K562 (cell line): Measurements from ENCODE around the gene TPRG1L. TPM values are rescaled to one million over a fixed set of nuclear protein-coding genes. Genes with fewer than 3 reads are reported as not detected.
A peak's percentile ranks its signal among the peaks of the same experiment; 100 is the strongest.

Source experiments
- ARID3B ChIP-seq: fragments of 250-450 bp; sonication (Bioruptor Pico); IDR thresholded peaks from 2 replicates; pipeline ENCODE4 v1.4.0; 2020; ENCODE audit warnings: borderline replicate concordance
- ATF6 ChIP-seq: sonication (generic); formaldehyde crosslinking; IDR thresholded peaks from 2 replicates; pipeline ENCODE4 v1.4.0; 2020; ENCODE audit warnings: mild to moderate bottlenecking, missing genetic modification reagents
- BCOR ChIP-seq: fragments of 450-650 bp; IDR thresholded peaks from 2 replicates; pipeline ENCODE4 v1.6.1; 2016
- GATA2 ChIP-seq: sonication (generic); formaldehyde crosslinking; IDR thresholded peaks from 2 replicates; pipeline ENCODE4 v1.4.0; 2020; ENCODE audit warnings: mild to moderate bottlenecking, missing genetic modification reagents
- NCOA6 ChIP-seq: fragments of 450-650 bp; IDR thresholded peaks from 2 replicates; pipeline ENCODE4 v1.6.1; 2017; ENCODE audit warnings: mild to moderate bottlenecking
- NFXL1 ChIP-seq: fragments of 450-650 bp; formaldehyde crosslinking; IDR thresholded peaks from 2 replicates; pipeline ENCODE4 v1.4.0; 2021; ENCODE audit warnings: mild to moderate bottlenecking
- NRF1 ChIP-seq, 2 experiments: fragments of 450-650 bp; IDR thresholded peaks in 1 of 2; conservative IDR thresholded peaks in 1 of 2; 2 replicates each; pipeline ENCODE4 v1.6.1; 2014; ENCODE audit warnings: mild to moderate bottlenecking in 2 of 2
- PML ChIP-seq: IDR thresholded peaks from 2 replicates; pipeline ENCODE4 v1.6.1; 2012; ENCODE audit warnings: low read length, inconsistent platforms
- RBM14 ChIP-seq: fragments of 200-400 bp; formaldehyde crosslinking; IDR thresholded peaks from 2 replicates; pipeline ENCODE4 v1.6.1; 2018; ENCODE audit warnings: low read depth, mild to moderate bottlenecking, low read length, moderate library complexity, borderline replicate concordance; ENCODE audit not compliant: insufficient read depth
- ZNF384 ChIP-seq: IDR thresholded peaks from 2 replicates; pipeline ENCODE4 v1.6.1; 2012; ENCODE audit warnings: low read depth, low read length, improper control_type of control experiment
- ZNF408 ChIP-seq: fragments of 250-450 bp; sonication (Bioruptor Pico); IDR thresholded peaks from 2 replicates; pipeline ENCODE4 v1.4.0; 2020; ENCODE audit warnings: low read depth, mild to moderate bottlenecking, moderate library complexity
- ZNF511 ChIP-seq: sonication (generic); formaldehyde crosslinking; IDR thresholded peaks from 2 replicates; pipeline ENCODE4 v1.8.0; 2022; ENCODE audit warnings: mild to moderate bottlenecking, missing genetic modification reagents
- ZNF512 ChIP-seq: IDR thresholded peaks from 2 replicates; pipeline ENCODE4 v1.6.1; 2016; ENCODE audit warnings: missing genetic modification characterization, missing compliant biosample characterization
- ZNF668 ChIP-seq: fragments of 250-450 bp; sonication (Bioruptor Pico); IDR thresholded peaks from 2 replicates; pipeline ENCODE4 v1.8.0; 2022; ENCODE audit warnings: mild to moderate bottlenecking, inconsistent platforms
- polyA plus RNA-seq, 8 experiments: library from polyadenylated mRNA; depleted of rRNA in 4 of 8; stranded (reverse) in 5 of 8; unstranded in 3 of 8; fragments of >200 nt; fragmentation: Nextera tagmentation in 2 of 8; fragmentation: Illumina TruSeq in 1 of 8; extraction: Ambion mirVana in 2 of 8; extraction: Trizol in 1 of 8; gene quantifications; 2 replicates each; pipeline versions ENCODE4 v1.2.1 to v1.2.3, GENCODE V29; 2011 to 2014; ENCODE audit warnings: inconsistent platforms in 1 of 8, missing spikeins in 1 of 8
- total RNA-seq, 7 experiments: library from RNA; depleted of rRNA in 6 of 7; stranded (reverse); fragments of >200 nt in 6 of 7; fragmentation: Illumina TruSeq in 2 of 7; extraction: Trizol in 2 of 7; gene quantifications; 2 replicates each; pipeline versions ENCODE4 v1.2.1 to v1.2.3, GENCODE V29; 2011 to 2021; ENCODE audit warnings: low replicate concordance in 1 of 7
- TF ChIP-seq, protein P1 (sequence below), 2 experiments: fragments of 200-800 bp in 1 of 2; sonication (Bioruptor generic) in 1 of 2; sonication (generic) in 1 of 2; formaldehyde crosslinking in 1 of 2; IDR thresholded peaks in 1 of 2; conservative IDR thresholded peaks in 1 of 2; 2 replicates each; pipeline versions ENCODE4 v1.5.0 to v1.6.1; 2016 to 2020; ENCODE audit warnings: missing compliant biosample characterization in 1 of 2, missing genetic modification characterization in 1 of 2, missing genetic modification reagents in 1 of 2
- TF ChIP-seq, protein P2 (sequence below): fragments of 450-650 bp; IDR thresholded peaks from 2 replicates; pipeline ENCODE4 v1.7.1; 2018; ENCODE audit warnings: mild to moderate bottlenecking, low read depth; ENCODE audit not compliant: partially characterized antibody

Gene TPRG1L
- total and polyA plus RNA-seq, 9 of the 15 experiments (the other 6 are each of a cell fraction or from before 2014, with no cell fraction given) = 1.6 to 11.0 (median 6.2) TPM

- TF ChIP-seq, protein P1, sequence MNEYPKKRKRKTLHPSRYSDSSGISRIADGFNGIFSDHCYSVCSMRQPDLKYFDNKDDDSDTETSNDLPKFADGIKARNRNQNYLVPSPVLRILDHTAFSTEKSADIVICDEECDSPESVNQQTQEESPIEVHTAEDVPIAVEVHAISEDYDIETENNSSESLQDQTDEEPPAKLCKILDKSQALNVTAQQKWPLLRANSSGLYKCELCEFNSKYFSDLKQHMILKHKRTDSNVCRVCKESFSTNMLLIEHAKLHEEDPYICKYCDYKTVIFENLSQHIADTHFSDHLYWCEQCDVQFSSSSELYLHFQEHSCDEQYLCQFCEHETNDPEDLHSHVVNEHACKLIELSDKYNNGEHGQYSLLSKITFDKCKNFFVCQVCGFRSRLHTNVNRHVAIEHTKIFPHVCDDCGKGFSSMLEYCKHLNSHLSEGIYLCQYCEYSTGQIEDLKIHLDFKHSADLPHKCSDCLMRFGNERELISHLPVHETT (CRISPR knock-in tag; conservative IDR thresholded peaks at IDR 0.05 in 1 of 2, IDR thresholded peaks at IDR 0.05 in 1 of 2) = no peak
- TF ChIP-seq, protein P2, sequence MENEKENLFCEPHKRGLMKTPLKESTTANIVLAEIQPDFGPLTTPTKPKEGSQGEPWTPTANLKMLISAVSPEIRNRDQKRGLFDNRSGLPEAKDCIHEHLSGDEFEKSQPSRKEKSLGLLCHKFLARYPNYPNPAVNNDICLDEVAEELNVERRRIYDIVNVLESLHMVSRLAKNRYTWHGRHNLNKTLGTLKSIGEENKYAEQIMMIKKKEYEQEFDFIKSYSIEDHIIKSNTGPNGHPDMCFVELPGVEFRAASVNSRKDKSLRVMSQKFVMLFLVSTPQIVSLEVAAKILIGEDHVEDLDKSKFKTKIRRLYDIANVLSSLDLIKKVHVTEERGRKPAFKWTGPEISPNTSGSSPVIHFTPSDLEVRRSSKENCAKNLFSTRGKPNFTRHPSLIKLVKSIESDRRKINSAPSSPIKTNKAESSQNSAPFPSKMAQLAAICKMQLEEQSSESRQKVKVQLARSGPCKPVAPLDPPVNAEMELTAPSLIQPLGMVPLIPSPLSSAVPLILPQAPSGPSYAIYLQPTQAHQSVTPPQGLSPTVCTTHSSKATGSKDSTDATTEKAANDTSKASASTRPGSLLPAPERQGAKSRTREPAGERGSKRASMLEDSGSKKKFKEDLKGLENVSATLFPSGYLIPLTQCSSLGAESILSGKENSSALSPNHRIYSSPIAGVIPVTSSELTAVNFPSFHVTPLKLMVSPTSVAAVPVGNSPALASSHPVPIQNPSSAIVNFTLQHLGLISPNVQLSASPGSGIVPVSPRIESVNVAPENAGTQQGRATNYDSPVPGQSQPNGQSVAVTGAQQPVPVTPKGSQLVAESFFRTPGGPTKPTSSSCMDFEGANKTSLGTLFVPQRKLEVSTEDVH = peak; percentile 83
- TF ChIP-seq PML = no peak
- TF ChIP-seq ZNF408 (CRISPR knock-in tag) = no peak
- no peak for TF ChIP-seq NFXL1
- TF ChIP-seq ZNF511 (CRISPR knock-in tag) = no peak
- TF ChIP-seq ATF6 (CRISPR knock-in tag) = no peak
- no peak for TF ChIP-seq ARID3B (CRISPR knock-in tag)
- no peak for TF ChIP-seq GATA2 (CRISPR knock-in tag)
- no peak for TF ChIP-seq ZNF668 (CRISPR knock-in tag)
- TF ChIP-seq ZNF384 = no peak
- TF ChIP-seq NRF1 (conservative IDR thresholded peaks at IDR 0.05 in 1 of 2, IDR thresholded peaks at IDR 0.05 in 1 of 2) = peak; percentile 84 to 87
- TF ChIP-seq RBM14 = no peak
- no peak for TF ChIP-seq ZNF512
- no peak for TF ChIP-seq NCOA6
- TF ChIP-seq BCOR = peak; percentile 13; the same call in 1 of the 2 replicates
Measured at GRCh38 chr1:3624200-3625136, at the start of gene TPRG1L (continued).
